ENCODE data around the gene NR2E1. TPM values are rescaled to one million over a fixed set of nuclear protein-coding genes. Genes with fewer than 3 reads are reported as not detected.

Gene NR2E1
- polyA plus RNA-seq, 2 donors: 0.02 to 0.06 TPM

- H3K27me3 ChIP-seq (ENCODE audit: control insufficient read depth in 1 of 2, insufficient read depth in 2 of 2, low read length in 2 of 2): peaks cover 5 to 34% of the 10 kb centered on the region in 2 donors
These were observed 3.9 kb downstream of the NR2E1 start for GRCh38 chr6:108169464-108170331.

GRCh38 chr6:108170332-108171290 lies 4.8 kb downstream of the NR2E1 start:
- Histone ChIP-seq H3K4me1 (ENCODE audit: control insufficient read depth in 2 of 2, insufficient read depth in 2 of 2, low read length in 1 of 2) (peaks cover 5 to 20% of the 10 kb centered on the region in 2 donors), H3K4me3 (ENCODE audit: low read depth in 1 of 2, low read length in 2 of 2) (no peak overlapping the region), H3K27me3 (ENCODE audit: control insufficient read depth in 1 of 2, insufficient read depth in 2 of 2, low read length in 2 of 2) (peaks cover 5 to 41% of the 10 kb centered on the region in 2 donors), H3K27ac (ENCODE audit: low read depth in 2 of 2, low read length in 1 of 2) (no peak overlapping the region), H3K36me3 (ENCODE audit: control insufficient read depth in 2 of 2, insufficient read depth in 2 of 2, low read length in 1 of 2) (no peaks in the 10 kb centered on the region), H3K9me3 (ENCODE audit: control insufficient read depth in 2 of 2, insufficient read depth in 1 of 2, low read depth in 1 of 2, low read length in 1 of 2) (peaks cover 0 to 2% of the 10 kb centered on the region in 2 donors)
- WGBS, 2 donors: 32 to 37% methylated on average over 31 of the region's 31 CpGs

More at GRCh38 chr6:108169464-108170331, 3.9 kb downstream of the NR2E1 start:
- no peak overlapping the region for H3K27ac ChIP-seq (ENCODE audit: low read depth in 2 of 2, low read length in 1 of 2)
- H3K36me3 ChIP-seq (ENCODE audit: control insufficient read depth in 2 of 2, insufficient read depth in 2 of 2, low read length in 1 of 2): no peaks in the 10 kb centered on the region
- H3K4me3 ChIP-seq (ENCODE audit: low read depth in 1 of 2, low read length in 2 of 2): peak overlapping the region; percentile 5 to 27
- 11 to 13% methylated on average over 54 to 55 of the region's 55 CpGs for WGBS, 2 donors
- H3K9me3 ChIP-seq (ENCODE audit: control insufficient read depth in 2 of 2, insufficient read depth in 1 of 2, low read depth in 1 of 2, low read length in 1 of 2): no peaks in the 10 kb centered on the region
- H3K4me1 ChIP-seq (ENCODE audit: control insufficient read depth in 2 of 2, insufficient read depth in 2 of 2, low read length in 1 of 2): peaks cover 9 to 22% of the 10 kb centered on the region in 2 donors

- WGBS, 2 donors: 41 to 60% methylated on average over 21 of the region's 21 CpGs
- Histone ChIP-seq H3K4me3 (ENCODE audit: low read depth in 1 of 2, low read length in 2 of 2) (no peak overlapping the region), H3K4me1 (ENCODE audit: control insufficient read depth in 2 of 2, insufficient read depth in 2 of 2, low read length in 1 of 2) (peaks cover 10 to 22% of the 10 kb centered on the region in 2 donors), H3K27me3 (ENCODE audit: control insufficient read depth in 1 of 2, insufficient read depth in 2 of 2, low read length in 2 of 2) (peaks cover 5 to 39% of the 10 kb centered on the region in 2 donors), H3K9me3 (ENCODE audit: control insufficient read depth in 2 of 2, insufficient read depth in 1 of 2, low read depth in 1 of 2, low read length in 1 of 2) (peaks cover 0 to 2% of the 10 kb centered on the region in 2 donors), H3K27ac (ENCODE audit: low read depth in 2 of 2, low read length in 1 of 2) (no peak overlapping the region), H3K36me3 (ENCODE audit: control insufficient read depth in 2 of 2, insufficient read depth in 2 of 2, low read length in 1 of 2) (no peaks in the 10 kb centered on the region)
These were observed 5.6 kb downstream of the NR2E1 start for GRCh38 chr6:108171291-108171917.

- H3K27ac ChIP-seq (ENCODE audit: low read depth in 2 of 2, low read length in 1 of 2): no peak overlapping the region
- no peaks in the 10 kb centered on the region for H3K36me3 ChIP-seq (ENCODE audit: control insufficient read depth in 2 of 2, insufficient read depth in 2 of 2, low read length in 1 of 2)
- peaks cover 11 to 22% of the 10 kb centered on the region in 2 donors for H3K4me1 ChIP-seq (ENCODE audit: control insufficient read depth in 2 of 2, insufficient read depth in 2 of 2, low read length in 1 of 2)
- 61 to 66% methylated on average over 3 of the region's 3 CpGs for WGBS, 2 donors
- peaks cover 0 to 2% of the 10 kb centered on the region in 2 donors for H3K9me3 ChIP-seq (ENCODE audit: control insufficient read depth in 2 of 2, insufficient read depth in 1 of 2, low read depth in 1 of 2, low read length in 1 of 2)
- no peak overlapping the region for H3K4me3 ChIP-seq (ENCODE audit: low read depth in 1 of 2, low read length in 2 of 2)
- peaks cover 5 to 33% of the 10 kb centered on the region in 2 donors for H3K27me3 ChIP-seq (ENCODE audit: control insufficient read depth in 1 of 2, insufficient read depth in 2 of 2, low read length in 2 of 2)
These were observed 6.2 kb downstream of the NR2E1 start for GRCh38 chr6:108171918-108172516.

- peaks cover 5 to 17% of the 10 kb centered on the region in 2 donors for H3K27me3 ChIP-seq (ENCODE audit: control insufficient read depth in 1 of 2, insufficient read depth in 2 of 2, low read length in 2 of 2)
- 25 to 29% methylated on average over 41 to 43 of the region's 43 CpGs for WGBS, 2 donors
- no peaks in the 10 kb centered on the region for H3K36me3 ChIP-seq (ENCODE audit: control insufficient read depth in 2 of 2, insufficient read depth in 2 of 2, low read length in 1 of 2)
- no peak overlapping the region for H3K27ac ChIP-seq (ENCODE audit: low read depth in 2 of 2, low read length in 1 of 2)
- peaks cover 7 to 15% of the 10 kb centered on the region in 2 donors for H3K4me1 ChIP-seq (ENCODE audit: control insufficient read depth in 2 of 2, insufficient read depth in 2 of 2, low read length in 1 of 2)
- no peak overlapping the region for H3K4me3 ChIP-seq (ENCODE audit: low read depth in 1 of 2, low read length in 2 of 2)
- H3K9me3 ChIP-seq (ENCODE audit: control insufficient read depth in 2 of 2, insufficient read depth in 1 of 2, low read depth in 1 of 2, low read length in 1 of 2): peaks cover 0 to 2% of the 10 kb centered on the region in 2 donors
These were observed 8.8 kb downstream of the NR2E1 start for GRCh38 chr6:108174371-108175175.

GRCh38 chr6:108175176-108175591 lies 9.4 kb downstream of the NR2E1 start:
- H3K27me3 ChIP-seq (ENCODE audit: control insufficient read depth in 1 of 2, insufficient read depth in 2 of 2, low read length in 2 of 2): peaks cover 5 to 13% of the 10 kb centered on the region in 2 donors
- peaks cover 0 to 2% of the 10 kb centered on the region in 2 donors for H3K9me3 ChIP-seq (ENCODE audit: control insufficient read depth in 2 of 2, insufficient read depth in 1 of 2, low read depth in 1 of 2, low read length in 1 of 2)
- peak overlapping the region; percentile 40 to 55 for H3K4me3 ChIP-seq (ENCODE audit: low read depth in 1 of 2, low read length in 2 of 2)
- H3K27ac ChIP-seq (ENCODE audit: low read depth in 2 of 2, low read length in 1 of 2): no peak overlapping the region
- peaks cover 7 to 15% of the 10 kb centered on the region in 2 donors for H3K4me1 ChIP-seq (ENCODE audit: control insufficient read depth in 2 of 2, insufficient read depth in 2 of 2, low read length in 1 of 2)
- 14 to 18% methylated on average over 22 of the region's 22 CpGs for WGBS, 2 donors
- H3K36me3 ChIP-seq (ENCODE audit: control insufficient read depth in 2 of 2, insufficient read depth in 2 of 2, low read length in 1 of 2): no peaks in the 10 kb centered on the region

GRCh38 chr6:108175592-108176279 lies 9.9 kb downstream of the NR2E1 start:
- peaks cover 0 to 2% of the 10 kb centered on the region in 2 donors for H3K9me3 ChIP-seq (ENCODE audit: control insufficient read depth in 2 of 2, insufficient read depth in 1 of 2, low read depth in 1 of 2, low read length in 1 of 2)

More at GRCh38 chr6:108175592-108176279, 9.9 kb downstream of the NR2E1 start:
- no peaks in the 10 kb centered on the region for H3K36me3 ChIP-seq (ENCODE audit: control insufficient read depth in 2 of 2, insufficient read depth in 2 of 2, low read length in 1 of 2)
- peaks cover 7 to 15% of the 10 kb centered on the region in 2 donors for H3K4me1 ChIP-seq (ENCODE audit: control insufficient read depth in 2 of 2, insufficient read depth in 2 of 2, low read length in 1 of 2)
- H3K27me3 ChIP-seq (ENCODE audit: control insufficient read depth in 1 of 2, insufficient read depth in 2 of 2, low read length in 2 of 2): peaks cover 5 to 13% of the 10 kb centered on the region in 2 donors
- peak overlapping the region; percentile 40 to 55 for H3K4me3 ChIP-seq (ENCODE audit: low read depth in 1 of 2, low read length in 2 of 2)
- H3K27ac ChIP-seq (ENCODE audit: low read depth in 2 of 2, low read length in 1 of 2): no peak overlapping the region
- 3 to 6% methylated on average over 38 of the region's 38 CpGs for WGBS, 2 donors
